Thoracic aorta (tissue), 2 donors: ENCODE data around the gene ADCY5. TPM values are rescaled to one million over a fixed set of nuclear protein-coding genes. Genes with fewer than 3 reads are reported as not detected.

Experiments
- ATAC-seq: fragments of 150-250 bp; one replicate; pipeline ENCODE4 v1.8.0; 2017; ENCODE audit warnings: low read depth; ENCODE audit not compliant: insufficient number of reproducible peaks, low FRiP score
- DNase-seq: peaks from one replicate; pipeline ENCODE4 v3.0.0-alpha.2; 2020; ENCODE audit warnings: low spot score
- H3K27ac ChIP-seq, 2 donors: fragments of 200-600 bp; sonication (generic); 1 replicate in 1 of 2; 2 replicates in 1 of 2; pipeline ENCODE4 v1.5.1; 2016; ENCODE audit warnings: mild to moderate bottlenecking in 2 of 2, moderate library complexity in 2 of 2
- H3K27me3 ChIP-seq: fragments of 200-600 bp; sonication (generic); replicated peaks from 2 replicates; pipeline ENCODE4 v1.6.0; 2016; ENCODE audit warnings: mild to moderate bottlenecking; ENCODE audit not compliant: insufficient read depth
- H3K36me3 ChIP-seq: fragments of 200-600 bp; sonication (generic); one replicate; pipeline ENCODE4 v1.5.1; 2016
- H3K4me1 ChIP-seq, 2 donors: fragments of 200-600 bp; sonication (generic); 1 replicate in 1 of 2; 2 replicates in 1 of 2; pipeline versions ENCODE4 v1.5.1 to v1.6.0; 2016; ENCODE audit warnings: low read depth in 2 of 2, mild to moderate bottlenecking in 1 of 2; ENCODE audit not compliant: control insufficient read depth in 1 of 2
- H3K4me3 ChIP-seq: fragments of 200-600 bp; sonication (generic); 2 replicates; pipeline ENCODE4 v1.5.1; 2016; ENCODE audit warnings: mild to moderate bottlenecking
- H3K9me3 ChIP-seq: fragments of 200-600 bp; sonication (generic); 2 replicates; pipeline ENCODE4 v1.5.1; 2016
- CTCF ChIP-seq: fragments of 200-600 bp; sonication (generic); IDR thresholded peaks from one replicate; pipeline ENCODE4 v1.5.1; 2019; ENCODE audit warnings: antibody characterized with exemption
- total RNA-seq, 2 donors: library from RNA; depleted of rRNA; stranded (reverse); fragments of >200 nt; gene quantifications; one replicate each; pipeline versions ENCODE4 v1.1.0 to v1.2.3, GENCODE V29; 2016

ADCY5 gene
- total RNA-seq, 2 donors from 2014 or later: 104 to 123 TPM

GRCh38 chr3:123328851-123329635, 119.8 kb downstream of the ADCY5 start:
- H3K27me3 ChIP-seq: no peaks in the 10 kb centered on the region
- peak overlapping the region; percentile 75 to 86 for H3K27ac ChIP-seq
- H3K9me3 ChIP-seq: no peaks in the 10 kb centered on the region
- DNase-seq (peak; percentile 44), ATAC-seq (peak; percentile 17)
- peak; percentile 97 for TF ChIP-seq CTCF
- H3K4me3 ChIP-seq: no peak overlapping the region
- peaks cover 17 to 83% of the 10 kb centered on the region in 2 donors for H3K4me1 ChIP-seq
- H3K36me3 ChIP-seq: peaks cover 10% of the 10 kb centered on the region

GRCh38 chr3:123327956-123328850, 120.7 kb downstream of the ADCY5 start:
- DNase-seq (no peak), ATAC-seq (no peak)
- H3K9me3 ChIP-seq: no peaks in the 10 kb centered on the region
- H3K4me1 ChIP-seq: peaks cover 17 to 81% of the 10 kb centered on the region in 2 donors
- H3K27ac ChIP-seq: peak overlapping the region in 1 of 2 donors; percentile 11
- H3K36me3 ChIP-seq: peaks cover 15% of the 10 kb centered on the region
- H3K4me3 ChIP-seq: no peak overlapping the region
- TF ChIP-seq CTCF: no peak
- H3K27me3 ChIP-seq: no peaks in the 10 kb centered on the region

- peaks cover 17 to 77% of the 10 kb centered on the region in 2 donors for H3K4me1 ChIP-seq
- H3K36me3 ChIP-seq: peaks cover 15% of the 10 kb centered on the region
- no peaks in the 10 kb centered on the region for H3K27me3 ChIP-seq
- ATAC-seq (no peak), DNase-seq (no peak)
- no peak for TF ChIP-seq CTCF
- H3K4me3 ChIP-seq: no peak overlapping the region
- no peak overlapping the region for H3K27ac ChIP-seq
- H3K9me3 ChIP-seq: no peaks in the 10 kb centered on the region
Observed at GRCh38 chr3:123327480-123327879, 121.4 kb downstream of the ADCY5 start.

- no peaks in the 10 kb centered on the region for H3K9me3 ChIP-seq
- no peak for TF ChIP-seq CTCF
- no peak overlapping the region for H3K4me3 ChIP-seq
- H3K4me1 ChIP-seq: peaks cover 14 to 68% of the 10 kb centered on the region in 2 donors
- ATAC-seq (no peak), DNase-seq (no peak)
- no peaks in the 10 kb centered on the region for H3K27me3 ChIP-seq
- H3K27ac ChIP-seq: no peak overlapping the region
- peaks cover 15% of the 10 kb centered on the region for H3K36me3 ChIP-seq
Observed at GRCh38 chr3:123326531-123326930, 122.4 kb downstream of the ADCY5 start.

- H3K9me3 ChIP-seq: no peaks in the 10 kb centered on the region
- DNase-seq (no peak), ATAC-seq (no peak)
- no peak overlapping the region for H3K4me3 ChIP-seq
- peaks cover 17% of the 10 kb centered on the region for H3K36me3 ChIP-seq
- peaks cover 7 to 60% of the 10 kb centered on the region in 2 donors for H3K4me1 ChIP-seq
- no peak for TF ChIP-seq CTCF
- H3K27ac ChIP-seq: peak overlapping the region; percentile 28 to 48
- no peaks in the 10 kb centered on the region for H3K27me3 ChIP-seq
Observed at GRCh38 chr3:123325766-123326256, 123.1 kb downstream of the ADCY5 start.
